Left cardiac atrium (tissue), 4 donors: ENCODE results near the gene SSBP2. TPM values are rescaled to one million over a fixed set of nuclear protein-coding genes. Genes with fewer than 3 reads are reported as not detected.
"Not testable (repeated sequence)": the region's sequence is repeated elsewhere in the genome, so short reads cannot be mapped to it uniquely, and the experiment has no call there.

ENCODE experiments used
- ATAC-seq, 2 donors: fragments of 200-7000 bp; cut with Tn5 transposase; one replicate each; pipeline ENCODE4 v1.9.1; 2020; ENCODE audit warnings: mild to moderate bottlenecking in 2 of 2, moderate library complexity in 2 of 2
- DNase-seq: peaks from one replicate; pipeline ENCODE4 v3.0.0-alpha.2; 2020
- intact Hi-C, 2 donors: fragments of 100-400 bp; cut with DNase I; formaldehyde crosslinking; loops; one replicate each; pipeline versions ENCODE4 v1.14.1 to v1.15.1; 2022 to 2023
- total RNA-seq, 2 donors: library from RNA; stranded (reverse); fragmentation: NEBNext Ultra II Directional; extraction: Animal tissue kit (Norgen Biotek cat#: 25700); gene quantifications; one replicate each; pipeline ENCODE4 v1.2.1, GENCODE V29; 2021
- donor health status: DM: no; HTN: yes; CAD: no.
- donor health status: DM: no; HTN: yes; CAD: no; lungs with severe emphysema.
- donor health status: DM: yes; HTN: yes; CAD: no.
- donor health status: Dilated cardiomyopathy.

The SSBP2 gene
- total RNA-seq, 2 donors from 2014 or later = 37.7 to 46.9 TPM

DNA sequence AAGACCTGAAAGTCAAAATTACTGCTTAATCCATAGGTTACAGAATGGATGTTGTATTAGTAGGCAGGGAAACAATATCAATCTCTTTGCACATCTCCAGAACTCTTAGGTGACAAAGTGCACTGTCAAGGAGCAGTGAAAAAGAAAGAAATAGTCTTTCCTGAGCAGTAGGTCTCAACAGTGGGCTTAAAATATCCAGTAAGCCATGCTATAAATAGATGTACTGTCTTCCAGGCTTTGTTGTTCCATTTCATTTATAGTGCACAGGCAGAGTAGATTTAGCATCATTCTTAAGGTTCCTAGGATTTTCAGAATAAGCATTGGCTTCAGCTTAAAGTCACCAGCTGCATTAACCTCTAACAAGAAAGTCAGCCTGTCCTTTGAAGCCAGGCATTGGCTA is 50.7 kb downstream of the SSBP2 start:
- DNase-seq (no peak), ATAC-seq (no peak)
- intact Hi-C loops = no loop called here

DNA sequence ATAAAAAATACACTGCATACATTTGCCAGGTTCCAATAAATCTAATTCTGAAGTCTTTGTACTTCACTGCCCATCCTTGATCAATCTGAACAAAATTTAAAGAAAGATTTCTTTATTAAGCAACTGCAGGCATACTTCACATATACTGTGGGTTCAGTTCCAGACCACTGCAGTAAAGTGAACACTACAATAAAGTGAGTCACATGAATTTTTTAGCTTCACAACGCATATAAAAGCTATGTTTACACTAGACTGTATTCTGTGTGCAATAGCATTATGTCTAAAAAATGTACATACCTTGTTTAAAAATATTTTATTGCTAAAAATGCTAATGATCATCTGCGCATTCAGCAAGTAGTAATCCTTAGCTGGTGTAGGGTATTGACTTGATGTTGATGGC is 52.1 kb downstream of the SSBP2 start:
- no peak for DNase-seq
- intact Hi-C loops = no loop called here
- ATAC-seq = no peak

DNA sequence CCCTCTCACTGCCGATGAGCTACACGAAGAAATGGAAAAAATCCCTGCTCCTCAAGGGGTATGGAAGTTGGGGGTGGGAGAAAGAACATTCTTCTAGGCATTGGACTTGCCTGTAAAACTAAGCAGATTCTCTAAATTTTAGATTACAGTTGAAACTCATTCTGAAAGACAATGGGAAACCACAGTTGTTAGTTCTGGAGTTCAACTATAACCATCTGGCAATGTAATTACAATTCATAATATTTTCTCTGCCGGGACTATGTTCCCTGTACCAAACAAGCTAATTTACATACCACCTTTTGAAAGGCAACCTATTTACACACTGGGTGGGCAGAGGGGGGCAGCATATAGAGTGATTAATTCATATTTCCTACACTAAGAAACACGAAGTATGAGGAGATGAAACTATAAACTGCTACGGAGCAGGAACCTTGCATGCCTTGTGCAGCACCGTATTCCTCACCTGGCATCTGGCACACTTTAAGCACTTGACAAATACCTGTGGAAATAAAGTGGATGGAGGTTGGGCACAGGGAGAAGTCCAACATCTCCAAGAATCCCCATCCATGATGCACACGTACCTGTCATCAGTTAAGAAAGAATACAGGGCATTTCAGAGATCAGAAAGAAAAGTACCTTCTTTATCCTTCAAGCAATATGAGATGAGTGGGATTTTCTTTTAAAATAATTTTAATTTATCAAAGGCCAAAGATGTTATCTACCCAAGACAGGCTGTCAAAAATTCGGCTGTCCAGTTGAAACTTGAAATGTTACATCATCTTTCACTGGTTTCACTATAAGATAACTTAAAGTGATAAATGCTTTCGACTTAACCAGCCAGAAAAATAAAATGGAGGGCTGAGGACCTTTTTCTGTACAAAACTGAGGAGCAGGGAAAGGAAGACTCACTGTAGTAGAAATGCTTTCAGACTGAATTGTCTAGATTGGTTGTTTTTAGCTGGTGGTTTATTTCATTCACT is 54.2 kb downstream of the SSBP2 start:
- ATAC-seq = no peak
- no peak for DNase-seq
- intact Hi-C loops = no loop called here

DNA sequence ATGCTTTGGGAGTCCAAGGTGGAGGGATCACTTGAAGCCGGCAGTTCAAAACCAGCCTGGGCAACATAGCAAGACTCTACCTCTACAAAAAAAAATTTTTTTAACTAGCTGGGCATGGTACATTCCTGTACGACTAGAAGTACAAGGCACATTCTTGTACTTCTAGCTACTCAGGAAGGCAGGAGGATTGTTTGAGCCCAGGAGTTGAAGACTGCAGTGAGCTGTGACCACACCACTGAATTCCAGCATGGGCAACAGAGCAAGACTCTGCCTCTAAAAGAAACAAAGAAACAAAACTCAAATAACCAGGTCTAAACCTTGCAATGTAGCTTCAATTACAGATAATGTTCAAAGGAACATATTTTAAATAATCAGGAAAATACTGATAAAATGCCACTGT is 56.2 kb downstream of the SSBP2 start:
- intact Hi-C loops = no loop called here
- ATAC-seq = no peak
- DNase-seq = no peak

DNA sequence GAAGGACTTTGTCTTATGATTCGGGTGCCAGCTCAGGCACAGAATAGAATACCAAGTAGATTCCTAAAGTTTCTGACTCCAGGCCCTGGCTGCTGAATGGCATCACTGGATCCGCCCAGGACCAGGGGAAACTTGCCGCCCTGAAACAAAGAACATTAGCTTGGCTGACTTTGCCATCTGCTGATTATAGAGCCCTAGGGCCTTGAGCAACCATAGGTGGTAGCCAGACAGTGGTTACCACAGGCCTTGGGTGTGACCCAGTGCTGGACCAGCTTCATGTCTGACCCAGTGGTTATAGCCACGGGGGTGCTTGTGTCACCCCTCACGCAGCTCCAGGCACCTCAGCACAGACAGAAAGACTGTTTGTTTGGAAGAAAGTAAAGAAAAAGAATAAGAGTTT is 62.7 kb downstream of the SSBP2 start:
- intact Hi-C loops = no loop called here
- DNase-seq = no peak
- no peak for ATAC-seq

DNA sequence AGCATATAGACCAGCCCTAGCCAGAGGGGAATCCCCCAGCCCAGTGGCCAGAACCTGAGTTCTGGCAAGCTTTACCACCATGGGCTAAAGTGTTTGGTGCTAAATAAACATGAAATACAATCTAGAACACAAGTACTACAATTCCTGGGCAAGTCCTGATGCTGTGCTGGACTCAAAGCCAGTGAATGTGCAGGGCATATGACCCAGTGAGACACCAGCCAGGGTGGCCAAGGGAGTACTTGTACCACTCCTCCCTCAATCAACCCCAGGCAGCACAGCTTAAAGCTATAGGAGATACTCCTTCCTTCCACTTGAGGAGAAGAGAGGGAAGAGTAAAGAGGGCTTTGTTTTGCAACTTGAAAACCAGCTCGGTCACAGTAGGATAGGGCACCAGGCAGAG is 63.6 kb downstream of the SSBP2 start:
- intact Hi-C loops = no loop called here
- DNase-seq = no peak
- no peak for ATAC-seq

DNA sequence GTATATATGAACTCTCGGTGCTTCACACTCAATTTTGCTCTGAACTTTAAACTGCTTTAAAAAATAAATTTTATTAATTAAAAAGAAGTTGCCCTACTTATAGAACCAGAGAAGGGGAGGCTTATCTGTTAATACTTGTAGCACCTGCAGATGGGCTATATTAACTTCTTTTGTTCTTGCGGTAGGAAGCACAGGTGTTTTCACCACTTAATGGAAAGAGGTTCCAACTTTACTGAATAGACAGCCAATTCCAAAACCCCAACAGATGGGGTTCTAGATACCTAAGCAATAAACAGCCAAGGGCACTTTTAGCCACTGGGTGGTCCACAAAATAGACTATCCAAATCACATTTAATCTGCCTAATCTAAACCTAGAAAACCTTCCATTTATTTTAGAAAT is 65.4 kb downstream of the SSBP2 start:
- ATAC-seq (no peak), DNase-seq (no peak)
- intact Hi-C loops = no loop called here

DNA sequence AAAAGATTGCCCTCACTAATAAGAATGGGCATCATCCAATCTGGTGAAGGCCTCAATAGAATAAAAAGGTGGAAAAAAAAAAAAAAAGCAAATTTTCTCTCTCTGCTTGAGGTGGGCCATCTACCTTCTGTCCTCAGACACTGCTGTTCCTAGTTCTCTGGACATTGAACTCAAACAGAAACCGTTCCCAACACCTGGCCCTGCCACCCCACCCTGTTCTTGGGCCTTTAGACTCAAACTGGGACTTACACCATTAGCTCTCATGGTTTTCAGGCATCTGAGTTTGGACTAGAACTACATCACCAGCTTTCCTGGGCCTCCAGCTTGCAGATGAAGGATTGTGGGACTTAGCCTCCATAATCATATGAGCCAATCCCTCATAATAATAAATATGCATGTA is 71.0 kb downstream of the SSBP2 start:
- DNase-seq (no peak), ATAC-seq (no peak)
- intact Hi-C loops = no loop called here

DNA sequence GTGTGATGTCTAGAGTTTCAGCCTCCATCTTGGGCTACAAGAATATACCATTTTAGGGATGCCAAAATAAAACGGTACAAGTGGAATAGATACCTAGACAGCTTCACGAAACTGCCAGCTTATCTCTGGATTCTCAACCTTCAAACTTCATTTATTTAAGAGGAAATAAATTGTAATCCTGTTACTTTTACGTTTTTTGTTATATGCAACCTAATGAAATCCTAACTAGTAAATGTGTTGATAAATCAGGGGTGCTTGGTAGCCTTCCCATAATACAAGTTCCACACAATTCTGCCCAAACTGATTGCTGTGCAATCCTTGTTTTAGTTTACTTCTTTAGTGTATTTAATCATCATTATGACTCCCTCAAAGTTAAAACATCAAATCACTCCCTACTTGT is 75.5 kb downstream of the SSBP2 start:
- intact Hi-C loops = no loop called here
- no peak for ATAC-seq
- DNase-seq = no peak

DNA sequence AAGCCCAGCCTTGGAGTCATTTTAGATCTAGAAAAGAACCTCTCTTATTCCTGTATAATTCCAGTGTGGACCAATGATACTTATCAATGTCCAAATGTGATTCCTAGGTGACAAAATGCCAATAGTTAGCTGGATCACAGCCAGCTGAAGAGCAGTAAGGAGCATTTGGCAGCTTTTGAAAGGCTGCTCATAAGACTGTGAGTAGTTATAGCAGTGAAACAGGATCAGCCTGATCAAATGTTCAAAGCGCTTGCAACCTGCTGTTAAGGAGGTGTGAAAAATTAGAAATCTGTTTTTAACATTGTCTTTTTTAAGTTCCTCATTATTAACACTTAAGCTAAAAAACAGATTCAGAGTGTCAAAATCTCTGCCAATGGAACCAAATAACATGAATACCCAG is 85.1 kb downstream of the SSBP2 start:
- no peak for ATAC-seq

DNA sequence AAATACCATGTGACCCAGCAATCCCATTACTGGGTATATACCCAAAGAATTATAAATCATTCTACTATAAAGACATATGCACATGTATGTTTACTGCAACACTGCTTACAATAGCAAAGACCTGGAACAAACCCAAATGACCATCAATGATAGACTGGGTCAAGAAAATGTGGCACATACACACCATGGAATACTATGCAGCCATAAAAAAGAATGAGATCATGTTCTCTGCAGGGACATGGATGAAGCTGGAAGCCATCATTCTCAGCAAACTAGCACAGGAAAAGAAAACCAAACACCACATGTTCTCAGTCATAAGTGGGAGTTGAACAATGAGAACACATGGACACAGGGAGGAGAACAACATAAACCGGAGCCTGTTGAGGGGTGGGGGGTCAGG is 90.3 kb downstream of the SSBP2 start:
- intact Hi-C loops, DNase-seq, ATAC-seq: not testable (repeated sequence)

More for the DNA sequence above, 85.1 kb downstream of the SSBP2 start:
- intact Hi-C loops = no loop called here
- DNase-seq = no peak

DNA sequence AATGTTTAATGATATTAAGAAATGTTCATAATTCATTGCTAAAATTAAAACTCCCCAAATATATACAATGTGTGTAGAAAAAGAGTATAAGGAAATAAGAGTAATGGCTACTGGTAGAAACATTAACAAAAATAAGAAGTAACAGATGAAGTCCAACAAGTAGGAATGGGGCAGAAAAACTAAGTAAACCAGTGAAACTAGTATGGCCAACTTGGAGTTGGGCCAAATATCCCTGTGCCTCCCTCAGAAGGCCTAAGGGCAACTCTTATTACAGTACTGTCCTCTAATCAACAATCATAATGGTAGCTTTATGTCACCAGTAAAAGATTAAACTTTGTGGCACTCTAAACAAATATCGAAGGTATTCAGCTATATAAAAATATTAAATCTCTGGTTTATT is 93.5 kb downstream of the SSBP2 start:
- intact Hi-C loops = no loop called here
- ATAC-seq = no peak
- no peak for DNase-seq

DNA sequence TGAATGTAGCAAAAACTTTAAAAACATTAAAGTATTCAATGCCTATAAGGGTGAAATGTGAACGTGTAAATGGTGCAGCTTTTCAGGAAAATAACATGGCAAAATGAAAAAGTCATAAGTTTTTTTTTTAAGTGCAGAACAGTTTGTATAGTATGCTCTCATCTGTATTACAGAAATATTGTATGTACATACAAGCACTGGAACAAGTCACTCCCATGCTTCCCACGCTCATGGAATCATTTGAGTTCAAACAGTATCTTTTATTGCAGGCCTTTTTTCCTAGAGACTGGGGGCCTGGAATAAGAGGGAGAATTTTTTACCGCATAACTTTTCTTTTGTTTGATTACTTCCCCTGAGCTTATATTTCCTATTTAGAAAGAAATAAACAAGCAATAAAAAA is 94.1 kb downstream of the SSBP2 start:
- ATAC-seq (no peak), DNase-seq (no peak)
- intact Hi-C loops = no loop called here

DNA sequence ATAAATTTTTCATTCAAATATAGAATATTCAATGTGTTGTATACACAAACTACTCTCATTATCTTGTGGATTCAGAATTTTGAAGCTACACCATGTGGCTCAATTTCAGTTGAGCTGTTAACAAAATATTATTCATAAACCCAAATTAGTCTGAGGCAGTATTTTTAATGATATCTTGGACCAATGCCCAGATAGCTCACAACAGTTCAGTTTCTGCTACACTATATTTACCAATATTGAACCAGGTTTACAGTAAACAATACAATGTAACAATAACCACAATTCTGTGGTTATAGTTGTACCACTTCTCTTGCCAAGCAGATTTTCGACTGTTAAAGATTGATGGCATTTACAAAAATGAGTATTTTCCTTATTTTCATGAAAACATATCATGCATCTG is 99.9 kb downstream of the SSBP2 start:
- no peak for ATAC-seq
- DNase-seq = no peak
- intact Hi-C loops = no loop called here

DNA sequence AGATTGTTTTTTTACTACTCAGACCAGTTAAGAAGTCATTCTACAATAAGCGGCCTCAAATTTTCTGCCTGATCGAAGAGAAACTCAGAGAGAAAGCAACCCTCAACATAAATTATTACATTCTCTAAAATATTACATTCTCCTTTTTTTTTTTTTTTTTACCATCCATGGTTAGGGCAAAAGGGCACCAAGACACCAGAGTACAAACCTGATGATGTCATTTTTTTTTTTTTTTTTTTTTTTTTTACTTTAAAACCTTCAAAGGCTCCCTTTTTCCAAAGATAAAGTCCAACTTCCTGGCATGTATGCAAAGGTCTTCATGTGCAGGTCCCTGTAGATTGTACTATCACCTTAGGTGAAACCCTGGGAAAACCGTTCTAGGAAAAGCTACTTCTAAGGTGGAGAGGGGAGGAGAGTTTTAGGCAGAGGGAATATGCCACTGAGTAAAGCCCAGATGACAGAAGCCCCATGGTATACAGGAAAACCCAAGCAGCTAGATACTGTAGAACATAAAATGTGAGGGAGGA is 104.4 kb downstream of the SSBP2 start:
- DNase-seq (no peak), ATAC-seq (no peak)
- intact Hi-C loops = no loop called here

DNA sequence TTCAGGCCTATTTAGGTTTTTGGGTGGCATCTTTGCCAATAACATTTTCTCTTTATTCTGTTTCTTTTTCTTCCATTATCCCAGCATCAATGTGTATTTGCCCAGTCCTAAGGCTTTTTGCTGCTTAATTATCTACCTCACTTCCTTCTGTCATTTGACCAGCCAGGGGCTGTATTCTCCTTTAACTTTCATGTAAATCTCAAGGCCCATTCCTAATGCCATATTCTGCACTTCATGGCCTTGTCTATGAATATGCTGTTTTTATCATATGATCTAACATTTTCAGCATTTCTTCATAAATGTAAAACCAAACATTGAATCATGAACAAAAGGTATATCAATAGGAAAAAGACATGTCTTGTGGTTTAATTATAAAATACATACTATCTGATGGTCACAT is 108.7 kb downstream of the SSBP2 start:
- ATAC-seq = no peak
- no peak for DNase-seq
- intact Hi-C loops = no loop called here

DNA sequence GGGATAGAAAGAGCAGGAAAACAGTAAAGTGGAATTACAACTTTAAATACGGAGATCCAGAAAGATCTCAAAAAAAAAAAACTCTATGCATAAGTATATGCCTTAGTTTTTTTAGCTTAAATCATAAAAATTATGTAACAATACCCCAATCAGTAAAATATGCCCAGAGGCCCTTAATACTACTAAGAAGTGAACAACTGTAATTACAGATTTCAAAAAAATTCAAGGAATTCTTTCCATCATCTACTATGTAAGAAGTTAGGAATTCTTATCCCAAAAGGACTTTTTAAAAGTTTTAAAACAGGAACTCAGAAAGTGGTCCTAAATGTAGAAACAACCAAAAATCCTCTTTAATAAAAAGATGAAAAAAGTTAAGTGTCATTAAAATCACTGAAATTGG is 111.3 kb downstream of the SSBP2 start:
- no peak for ATAC-seq
- intact Hi-C loops = no loop called here
- DNase-seq = no peak

DNA sequence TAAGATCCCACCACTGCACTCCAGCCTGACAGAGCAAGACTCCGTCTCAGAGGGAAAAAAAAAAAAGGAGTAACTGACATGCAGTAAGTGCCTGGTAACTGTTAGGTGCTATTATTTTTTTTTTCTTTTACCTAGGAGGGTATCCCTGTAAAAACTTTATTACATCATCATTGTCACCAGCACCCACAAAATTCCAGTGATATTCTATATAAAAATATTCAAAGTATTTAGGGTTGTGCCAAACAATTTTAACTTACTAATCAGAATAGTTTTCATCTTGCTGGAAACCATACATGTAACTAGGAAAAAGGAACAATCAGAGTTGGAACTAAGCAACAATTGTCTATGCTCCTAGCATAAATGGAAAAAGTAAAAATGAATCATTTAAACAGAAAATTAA is 112.4 kb downstream of the SSBP2 start:
- intact Hi-C loops = no loop called here
- DNase-seq (no peak), ATAC-seq (no peak)

DNA sequence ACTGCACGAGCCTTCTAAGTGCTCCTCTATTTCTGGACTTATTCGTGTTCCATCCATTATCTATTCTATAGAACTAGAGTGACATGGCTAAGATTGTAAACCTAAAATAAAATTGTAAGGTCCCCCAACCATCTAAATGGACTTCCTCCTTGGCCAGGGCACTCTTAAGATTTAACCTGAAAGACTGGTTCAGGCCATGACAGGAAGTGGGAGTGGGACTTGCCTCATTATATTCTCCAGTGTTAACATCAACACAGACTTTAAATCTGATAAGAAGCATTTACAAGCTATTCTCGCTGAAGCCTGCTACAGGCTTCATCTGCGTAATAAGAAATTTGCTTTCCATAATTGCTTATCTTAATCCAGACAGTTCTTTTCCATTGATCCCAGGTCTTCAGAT is 117.0 kb downstream of the SSBP2 start:
- no peak for ATAC-seq
- no peak for DNase-seq
- intact Hi-C loops = no loop called here

DNA sequence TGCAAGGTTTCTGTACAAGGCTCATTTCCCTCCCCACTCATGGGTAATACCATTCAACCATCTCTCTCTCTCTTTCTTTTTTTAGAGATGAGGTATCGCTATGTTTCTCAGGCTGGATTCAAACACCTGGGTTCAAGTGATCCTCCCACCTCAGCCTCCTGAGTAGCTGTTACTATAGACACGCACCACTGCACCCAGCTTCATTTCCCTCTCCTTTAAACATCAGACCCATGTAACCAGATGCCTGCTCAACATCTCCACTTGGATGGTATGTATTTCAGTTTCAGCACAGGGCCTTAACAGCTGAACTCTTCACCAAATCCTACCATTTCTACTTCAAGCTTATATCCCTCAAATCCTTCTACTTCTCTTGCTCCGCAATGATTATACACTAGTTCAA is 117.4 kb downstream of the SSBP2 start:
- ATAC-seq = no peak
- intact Hi-C loops = no loop called here
- no peak for DNase-seq

DNA sequence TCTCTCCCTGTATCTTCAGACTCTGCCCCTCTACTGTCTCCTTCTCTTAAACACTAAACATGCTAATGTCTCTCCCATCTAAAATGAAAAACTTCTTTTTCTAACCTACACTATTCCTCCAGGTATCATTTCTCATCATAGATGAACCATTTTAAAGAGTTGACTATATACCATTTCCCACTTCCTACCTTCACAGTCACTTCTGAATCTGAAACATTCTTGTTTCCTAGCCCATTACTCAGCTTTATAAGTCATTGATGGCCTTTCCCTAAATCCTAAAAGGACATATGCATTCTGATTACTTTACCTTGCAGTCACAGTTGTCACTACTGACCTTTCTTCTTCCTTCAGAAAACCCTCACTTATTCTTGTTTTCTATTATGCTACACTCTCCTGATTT is 118.2 kb downstream of the SSBP2 start:
- intact Hi-C loops = no loop called here
- no peak for DNase-seq

More for the DNA sequence above, 118.2 kb downstream of the SSBP2 start:
- ATAC-seq = no peak
